Mammary epithelial cell (primary cell): ENCODE data around the gene WHRN.

Experiments used
- CTCF ChIP-seq, 2 donors: IDR thresholded peaks in 1 of 2; conservative IDR thresholded peaks in 1 of 2; 2 replicates each; pipeline ENCODE4 v1.5.1; 2011 to 2012; ENCODE audit warnings: inconsistent platforms in 2 of 2, low read length in 2 of 2, mild to moderate bottlenecking in 2 of 2, control low read depth in 1 of 2, low read depth in 1 of 2; ENCODE audit not compliant: insufficient read depth in 1 of 2; ENCODE audit errors: extremely low read depth in 1 of 2
- EZH2 ChIP-seq: IDR thresholded peaks from 2 replicates; pipeline ENCODE4 v1.6.1; 2012; ENCODE audit warnings: low read length, inconsistent platforms, borderline replicate concordance

- TF ChIP-seq CTCF (conservative IDR thresholded peaks at IDR 0.05 in 1 of 2, IDR thresholded peaks at IDR 0.05 in 1 of 2; ENCODE audit: extremely low read depth in 1 of 2, insufficient read depth in 1 of 2, low read depth in 1 of 2, low read length in 2 of 2) (no peak), EZH2 (no peak)
These were observed 79.0 kb downstream of the WHRN start for GRCh38 chr9:114426046-114426948.
